Measurements from ENCODE around the gene MTX2. TPM values are rescaled to one million over a fixed set of nuclear protein-coding genes. Genes with fewer than 3 reads are reported as not detected.

MTX2 gene
- total RNA-seq, 4 donors from 2014 or later, result 17.6 to 33.1 (median 28.9) TPM

DNA sequence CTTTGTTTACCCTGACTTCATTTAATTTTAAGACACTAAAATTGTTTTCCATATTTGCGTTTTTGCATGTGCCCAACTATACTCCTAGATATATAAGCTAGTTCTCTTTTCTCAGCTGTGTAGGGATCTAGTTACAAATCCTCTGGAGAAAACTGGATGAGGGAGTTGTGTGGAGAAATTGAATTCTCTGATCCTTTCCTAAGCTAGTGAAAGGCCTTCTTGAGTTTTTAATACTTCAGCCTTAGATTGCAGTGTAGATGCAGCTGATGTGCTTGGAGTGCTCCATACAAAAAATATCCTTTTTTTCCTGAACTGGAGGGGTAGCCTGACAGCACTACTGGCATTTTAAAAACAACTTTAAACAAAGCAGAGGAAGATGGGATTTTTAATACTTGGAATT lies 8.6 kb upstream of the MTX2 start:
- Histone ChIP-seq H3K9me3 (no peaks in the 10 kb centered on the region), H3K4me3 (no peak overlapping the region), H3K4me1 (no peaks in the 10 kb centered on the region), H3K27ac (no peak overlapping the region), H3K36me3 (no peaks in the 10 kb centered on the region), H3K27me3 (no peaks in the 10 kb centered on the region)
- no peak for TF ChIP-seq CTCF (IDR thresholded peaks at IDR 0.05)
- TF ChIP-seq POLR2A (IDR thresholded peaks at IDR 0.05), result no peak
- DNase-seq, result no peak

- Histone ChIP-seq H3K9me3 (no peaks in the 10 kb centered on the region), H3K4me3 (no peak overlapping the region), H3K4me1 (no peaks in the 10 kb centered on the region), H3K27me3 (no peaks in the 10 kb centered on the region), H3K36me3 (no peaks in the 10 kb centered on the region), H3K27ac (no peak overlapping the region)
- TF ChIP-seq CTCF (IDR thresholded peaks at IDR 0.05) (no peak), POLR2A (IDR thresholded peaks at IDR 0.05) (no peak)
- no peak for DNase-seq
Measured at GRCh38 chr2:176261136-176261535, 8.1 kb upstream of the MTX2 start.

DNA sequence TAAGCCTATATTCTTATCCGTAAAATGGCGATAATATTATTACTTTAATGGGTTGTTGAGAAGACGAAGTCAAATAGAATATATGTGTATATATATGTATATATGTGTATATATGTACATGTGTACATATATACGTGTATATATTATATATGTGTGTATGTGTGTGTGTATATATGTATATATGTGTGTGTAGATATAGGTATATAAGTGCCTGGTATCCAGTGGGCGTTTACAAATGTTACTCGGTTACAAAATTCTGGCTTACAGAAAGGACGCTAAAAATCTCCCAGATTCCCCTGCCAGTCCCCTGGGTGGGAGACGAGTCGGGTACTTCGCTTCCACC lies 295 bp upstream of the MTX2 start:
- Histone ChIP-seq H3K36me3 (no peaks in the 10 kb centered on the region), H3K27me3 (no peaks in the 10 kb centered on the region), H3K9me3 (no peaks in the 10 kb centered on the region), H3K27ac (peak overlapping the region; percentile 82 to 91 (median 87)), H3K4me1 (peaks cover 0 to 4% (median 2%) of the 10 kb centered on the region in 4 donors), H3K4me3 (peak overlapping the region; percentile 59 to 98 (median 90))
- TF ChIP-seq CTCF (IDR thresholded peaks at IDR 0.05) (no peak), POLR2A (IDR thresholded peaks at IDR 0.05) (no peak)
- no peak for DNase-seq

DNA sequence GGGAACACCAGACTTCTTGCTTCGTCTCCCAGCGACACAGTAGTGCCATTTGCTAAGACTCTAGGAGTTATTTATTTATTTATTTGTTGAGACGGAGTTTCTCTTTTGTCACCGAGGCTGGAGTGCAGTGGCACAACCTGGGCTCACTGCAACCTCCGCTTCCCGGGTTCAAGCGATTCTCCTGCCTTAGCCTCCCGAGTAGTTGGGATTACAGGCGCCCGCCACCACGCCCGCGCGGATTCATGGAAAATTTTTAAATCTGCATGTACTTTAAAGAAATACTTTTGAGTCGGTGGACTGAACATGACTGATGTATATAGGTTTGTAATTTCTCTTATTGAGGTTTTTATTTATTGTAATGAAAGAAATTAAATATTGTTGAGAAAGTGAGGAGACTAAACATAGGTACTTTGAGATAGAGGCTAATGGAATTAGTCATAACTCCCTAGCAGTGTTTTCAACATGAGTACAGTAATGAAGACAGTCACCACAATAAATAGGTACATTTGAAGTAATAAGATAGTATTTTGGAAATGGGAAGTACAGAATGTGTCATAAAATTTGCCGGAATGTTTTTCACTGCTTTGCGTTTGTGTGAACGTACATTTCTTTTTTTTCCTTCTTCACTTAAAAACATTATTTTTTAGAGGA lies 983 bp downstream of the MTX2 start:
- Histone ChIP-seq H3K36me3 (no peaks in the 10 kb centered on the region), H3K9me3 (no peaks in the 10 kb centered on the region)

DNA sequence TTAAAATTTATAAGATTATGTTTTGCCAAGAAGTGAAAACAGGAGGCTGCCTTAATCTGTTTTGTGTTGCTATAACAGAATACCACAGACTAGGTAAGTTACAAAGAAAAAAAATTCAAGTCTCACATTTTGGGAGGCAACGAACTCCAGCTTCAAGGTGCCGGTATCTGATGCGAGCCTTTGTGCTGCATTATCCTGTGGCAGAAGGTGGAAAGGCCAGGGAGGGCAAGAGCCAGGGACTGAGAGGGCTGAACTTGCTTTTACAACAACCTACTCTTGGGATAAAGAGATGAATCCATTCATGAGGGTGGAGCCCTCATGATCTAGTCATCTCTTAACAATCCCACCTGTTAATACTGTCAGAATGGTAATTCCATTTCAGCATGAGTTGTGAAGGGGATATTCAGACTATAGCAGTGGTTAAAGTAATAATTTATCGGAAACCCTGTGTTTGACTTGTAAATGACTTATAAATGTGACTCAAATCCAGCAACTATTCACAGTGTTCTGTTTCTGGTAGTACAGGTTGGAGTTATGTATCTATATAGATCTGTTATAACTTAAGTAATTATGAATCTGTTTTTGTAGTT lies 3.7 kb downstream of the MTX2 start:
- DNase-seq, result no peak
- Histone ChIP-seq H3K4me3 (no peak overlapping the region), H3K27me3 (no peaks in the 10 kb centered on the region), H3K9me3 (no peaks in the 10 kb centered on the region), H3K27ac (no peak overlapping the region), H3K36me3 (no peaks in the 10 kb centered on the region), H3K4me1 (peaks cover 0 to 4% (median 2%) of the 10 kb centered on the region in 4 donors)
- TF ChIP-seq CTCF (IDR thresholded peaks at IDR 0.05) (no peak), POLR2A (IDR thresholded peaks at IDR 0.05) (no peak)

More for the DNA sequence above, 983 bp downstream of the MTX2 start:
- TF ChIP-seq CTCF (IDR thresholded peaks at IDR 0.05) (no peak), POLR2A (IDR thresholded peaks at IDR 0.05) (no peak)
- no peak for DNase-seq
- peak overlapping the region in 2 of 4 donors; percentile 86 to 88 for H3K27ac ChIP-seq
- H3K4me3 ChIP-seq, result peak overlapping the region; percentile 59 to 98 (median 90)
- peaks cover 0 to 4% (median 2%) of the 10 kb centered on the region in 4 donors for H3K4me1 ChIP-seq
- no peaks in the 10 kb centered on the region for H3K27me3 ChIP-seq
